Lower lobe of right lung (tissue), 2 donors: Measurements from ENCODE around the gene PITPNM3. TPM values are rescaled to one million over a fixed set of nuclear protein-coding genes. Genes with fewer than 3 reads are reported as not detected.

ENCODE experiments used
- ATAC-seq, 2 donors: fragments of 200-7000 bp; cut with Tn5 transposase; one replicate each; pipeline ENCODE4 v1.9.1; 2020 to 2022; ENCODE audit warnings: mild to moderate bottlenecking in 2 of 2, moderate library complexity in 2 of 2
- DNase-seq: peaks from one replicate; pipeline ENCODE4 v3.0.0-alpha.2; 2020
- H3K27ac ChIP-seq: fragments of 200-600 bp; one replicate; pipeline ENCODE4 v1.8.0; 2022
- H3K27me3 ChIP-seq: fragments of 200-600 bp; one replicate; pipeline ENCODE4 v1.8.0; 2022; ENCODE audit warnings: low read depth
- H3K36me3 ChIP-seq: fragments of 200-600 bp; one replicate; pipeline ENCODE4 v1.8.0; 2022; ENCODE audit warnings: mild to moderate bottlenecking
- H3K4me1 ChIP-seq: fragments of 200-600 bp; one replicate; pipeline ENCODE4 v1.8.0; 2022
- H3K4me3 ChIP-seq: fragments of 200-600 bp; one replicate; pipeline ENCODE4 v1.8.0; 2022; ENCODE audit warnings: mild to moderate bottlenecking
- H3K9me3 ChIP-seq: fragments of 200-600 bp; one replicate; pipeline ENCODE4 v1.8.0; 2022
- CTCF ChIP-seq: fragments of 200-600 bp; IDR thresholded peaks from one replicate; pipeline ENCODE4 v1.8.0; 2022; ENCODE audit warnings: antibody characterized with exemption, mild to moderate bottlenecking
- intact Hi-C: fragments of 100-400 bp; cut with DNase I; formaldehyde crosslinking; loops from one replicate; pipeline ENCODE4 v1.11.0; 2022
- total RNA-seq: library from RNA; stranded (reverse); fragmentation: NEBNext Ultra II Directional; extraction: Animal tissue kit (Norgen Biotek cat#: 25700); gene quantifications from one replicate; pipeline ENCODE4 v1.2.1, GENCODE V29; 2021
- donor health status: DM: no; HTN: yes; CAD: no; lungs with severe emphysema.

The PITPNM3 gene
- total RNA-seq, 1 donor from 2014 or later = 12.3 TPM

GRCh38 chr17:6531575-6531974, 24.8 kb downstream of the PITPNM3 start:
- intact Hi-C loops = no loop called here
- DNase-seq (no peak), ATAC-seq (no peak)
- Histone ChIP-seq H3K4me3 (no peak overlapping the region), H3K27ac (no peak overlapping the region), H3K4me1 (no peaks in the 10 kb centered on the region), H3K27me3 (no peaks in the 10 kb centered on the region), H3K36me3 (no peaks in the 10 kb centered on the region), H3K9me3 (no peaks in the 10 kb centered on the region)
- TF ChIP-seq CTCF = no peak

- Histone ChIP-seq H3K4me3 (no peak overlapping the region), H3K9me3 (no peaks in the 10 kb centered on the region), H3K36me3 (no peaks in the 10 kb centered on the region), H3K4me1 (no peaks in the 10 kb centered on the region), H3K27me3 (no peaks in the 10 kb centered on the region), H3K27ac (no peak overlapping the region)
- intact Hi-C loops = no loop called here
- TF ChIP-seq CTCF = no peak
- DNase-seq (no peak), ATAC-seq (no peak)
Observed at GRCh38 chr17:6530324-6530920, 25.9 kb downstream of the PITPNM3 start.

GRCh38 chr17:6528557-6528956, 27.8 kb downstream of the PITPNM3 start:
- Histone ChIP-seq H3K9me3 (no peaks in the 10 kb centered on the region), H3K4me1 (no peaks in the 10 kb centered on the region), H3K27me3 (no peaks in the 10 kb centered on the region), H3K27ac (no peak overlapping the region), H3K36me3 (no peaks in the 10 kb centered on the region), H3K4me3 (no peak overlapping the region)
- intact Hi-C loops = no loop called here
- DNase-seq (no peak), ATAC-seq (no peak)
- TF ChIP-seq CTCF = no peak

- TF ChIP-seq CTCF = no peak
- Histone ChIP-seq H3K9me3 (no peaks in the 10 kb centered on the region), H3K27me3 (no peaks in the 10 kb centered on the region), H3K36me3 (no peaks in the 10 kb centered on the region), H3K4me3 (no peak overlapping the region), H3K27ac (no peak overlapping the region), H3K4me1 (no peaks in the 10 kb centered on the region)
- DNase-seq = no peak
- ATAC-seq = no peak
- intact Hi-C loops = no loop called here
Observed at GRCh38 chr17:6526362-6527152, 29.8 kb downstream of the PITPNM3 start.

- ATAC-seq (no peak), DNase-seq (no peak)
- no peaks in the 10 kb centered on the region for H3K4me1 ChIP-seq
- no peaks in the 10 kb centered on the region for H3K9me3 ChIP-seq
- intact Hi-C loops = no loop called here
- TF ChIP-seq CTCF = no peak
- no peaks in the 10 kb centered on the region for H3K36me3 ChIP-seq
- H3K4me3 ChIP-seq = no peak overlapping the region
- no peaks in the 10 kb centered on the region for H3K27me3 ChIP-seq
- H3K27ac ChIP-seq = no peak overlapping the region
Observed at GRCh38 chr17:6525731-6526130, 30.6 kb downstream of the PITPNM3 start.
